HG03060 (cell line): Measurements from ENCODE around the gene PPP2R2C.

Experiments
- ATAC-seq: cut with Tn5 transposase; IDR thresholded peaks from one replicate; pipeline ENCODE4 v1.9.1; 2021; ENCODE audit warnings: low read depth, moderate number of reproducible peaks; ENCODE audit not compliant: unreplicated experiment

The PPP2R2C gene

GRCh38 chr4:6368601-6369000 lies 103.8 kb downstream of the PPP2R2C start:
- ATAC-seq = no peak

GRCh38 chr4:6368096-6368495 lies 104.3 kb downstream of the PPP2R2C start:
- no peak for ATAC-seq

GRCh38 chr4:6367371-6367851 lies 105.0 kb downstream of the PPP2R2C start:
- ATAC-seq = no peak

DNA sequence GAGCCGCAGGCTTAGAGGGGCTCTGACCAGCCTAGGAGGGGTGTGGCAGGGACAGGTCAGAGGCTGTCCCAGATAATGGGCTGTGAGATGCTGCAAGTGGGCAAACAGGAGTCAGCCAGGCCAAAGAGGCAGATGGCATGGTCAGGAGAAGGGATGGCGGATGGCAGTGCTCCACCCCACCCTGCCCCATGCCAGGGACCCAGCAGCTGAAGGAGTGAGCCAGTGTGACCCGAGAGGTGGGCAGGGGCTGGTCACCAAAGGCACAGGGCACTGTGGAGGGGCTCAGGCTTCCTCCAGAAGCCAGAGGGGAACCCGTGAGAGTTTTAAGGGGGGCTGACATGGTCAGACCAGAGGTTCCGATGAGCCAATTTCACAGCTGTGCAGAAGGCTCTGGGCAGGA lies 105.8 kb downstream of the PPP2R2C start:
- ATAC-seq = no peak

DNA sequence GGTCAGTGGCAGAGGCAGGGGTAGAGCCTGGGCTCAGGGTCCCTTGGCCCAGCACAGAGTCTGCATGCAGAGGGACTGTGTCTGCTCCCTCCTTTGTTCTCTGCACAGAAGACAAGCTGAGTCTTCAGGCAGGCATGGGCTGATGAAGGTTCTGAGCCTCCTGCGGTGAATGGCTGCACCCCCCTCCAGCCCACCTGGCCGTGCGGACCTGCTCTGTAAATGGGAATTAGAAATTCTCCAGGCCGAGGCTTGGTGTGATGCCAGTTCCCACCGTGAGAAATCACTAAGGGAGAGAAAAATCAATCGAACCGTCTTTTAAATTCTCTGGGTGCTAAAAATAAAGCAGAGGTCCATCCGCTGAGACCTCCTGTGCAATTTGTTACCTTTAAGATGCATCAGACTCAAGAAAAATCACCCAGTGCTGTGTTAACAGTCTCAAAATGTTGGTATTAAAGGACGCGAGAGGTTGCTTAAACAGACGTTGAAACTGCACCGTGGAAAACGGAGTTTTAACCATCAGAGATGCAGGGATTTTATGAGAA lies 106.8 kb downstream of the PPP2R2C start:
- no peak for ATAC-seq

DNA sequence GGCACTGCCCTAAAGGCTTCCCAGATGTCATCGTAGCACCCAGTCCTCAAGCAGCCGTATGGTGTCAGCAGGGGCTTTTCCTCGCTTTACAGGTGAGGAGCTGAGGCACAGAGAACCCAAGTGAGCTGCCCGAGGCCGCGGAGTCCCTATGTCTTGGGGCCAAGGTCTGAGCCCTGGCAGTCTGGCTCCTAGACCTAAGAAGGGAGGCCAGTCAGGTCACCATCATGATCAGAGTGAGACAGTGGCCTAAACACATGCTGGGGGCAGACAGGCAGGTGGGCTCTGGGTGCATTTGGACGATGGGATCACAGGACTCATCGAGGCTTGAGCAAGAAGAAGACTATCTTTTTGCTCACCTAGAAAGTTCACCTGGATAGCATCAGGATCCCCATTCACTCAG lies 107.8 kb downstream of the PPP2R2C start:
- ATAC-seq = no peak

DNA sequence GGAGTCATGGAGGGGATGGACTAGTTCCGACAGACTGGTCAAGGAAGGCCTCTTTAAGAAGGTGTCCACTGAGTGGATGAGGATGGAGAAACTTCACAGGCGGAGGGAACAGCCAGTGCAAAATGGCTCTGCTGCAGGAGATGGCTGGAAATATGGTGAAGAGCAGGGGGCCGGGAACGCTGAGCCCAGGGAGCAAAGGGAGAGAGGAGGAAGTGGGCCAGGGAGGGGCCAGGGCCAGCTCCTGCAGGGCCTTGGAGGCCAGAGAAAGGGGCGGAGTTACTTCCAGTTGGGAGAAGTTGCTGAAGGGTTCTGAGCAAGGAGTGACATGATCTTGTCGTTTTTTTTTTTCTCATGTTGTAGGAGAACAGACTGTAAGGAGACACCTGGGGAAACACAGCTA lies 108.3 kb downstream of the PPP2R2C start:
- no peak for ATAC-seq

DNA sequence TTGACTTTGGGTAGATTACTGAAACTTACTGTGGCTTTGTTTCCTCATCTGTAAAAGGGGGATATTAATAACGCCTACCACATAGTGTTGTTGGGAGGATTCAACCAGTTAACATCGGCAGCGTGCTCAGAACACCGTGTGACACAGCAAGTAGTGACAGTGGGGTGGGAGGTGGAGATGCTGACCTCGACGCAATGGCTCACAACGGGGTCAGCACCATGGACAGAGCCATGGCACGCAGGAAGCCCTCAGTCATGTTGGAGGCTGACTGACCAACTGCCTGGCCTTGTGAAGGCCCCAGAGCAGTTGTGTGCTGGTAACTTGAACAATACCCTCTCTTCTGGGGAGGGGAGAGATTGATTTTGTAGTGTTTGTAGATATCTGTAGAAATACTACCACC lies 109.5 kb downstream of the PPP2R2C start:
- no peak for ATAC-seq

DNA sequence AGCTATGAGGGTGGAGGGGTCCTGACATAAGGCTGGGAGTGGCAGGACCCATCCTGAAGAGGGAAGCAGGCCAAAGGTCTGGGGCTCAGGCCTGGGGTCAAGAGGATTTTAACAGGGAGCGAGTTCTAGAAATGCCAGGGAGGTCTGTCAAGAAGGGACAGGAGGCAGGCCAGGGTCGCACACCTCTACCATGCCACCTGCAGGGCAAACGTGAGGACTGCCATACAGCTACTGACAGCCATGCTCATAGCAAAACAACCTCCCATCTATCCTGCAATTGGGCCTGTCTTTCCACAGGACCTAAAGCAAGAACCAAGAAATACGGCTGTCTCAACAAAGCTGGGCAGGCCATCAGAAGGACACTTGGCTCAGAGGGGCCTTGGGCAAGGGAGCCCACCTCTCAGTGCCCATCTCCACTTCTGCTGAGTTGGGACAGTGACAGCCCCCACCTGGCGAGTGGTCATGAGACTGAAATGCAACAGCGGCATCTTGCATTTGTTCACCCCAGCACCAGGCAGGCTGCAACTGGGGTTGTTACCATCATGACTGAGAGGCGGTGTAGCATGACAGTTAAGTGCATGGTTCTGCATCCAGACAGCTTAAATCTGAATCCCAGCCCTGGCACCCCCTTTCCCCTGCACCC lies 110.0 kb downstream of the PPP2R2C start:
- ATAC-seq = no peak

DNA sequence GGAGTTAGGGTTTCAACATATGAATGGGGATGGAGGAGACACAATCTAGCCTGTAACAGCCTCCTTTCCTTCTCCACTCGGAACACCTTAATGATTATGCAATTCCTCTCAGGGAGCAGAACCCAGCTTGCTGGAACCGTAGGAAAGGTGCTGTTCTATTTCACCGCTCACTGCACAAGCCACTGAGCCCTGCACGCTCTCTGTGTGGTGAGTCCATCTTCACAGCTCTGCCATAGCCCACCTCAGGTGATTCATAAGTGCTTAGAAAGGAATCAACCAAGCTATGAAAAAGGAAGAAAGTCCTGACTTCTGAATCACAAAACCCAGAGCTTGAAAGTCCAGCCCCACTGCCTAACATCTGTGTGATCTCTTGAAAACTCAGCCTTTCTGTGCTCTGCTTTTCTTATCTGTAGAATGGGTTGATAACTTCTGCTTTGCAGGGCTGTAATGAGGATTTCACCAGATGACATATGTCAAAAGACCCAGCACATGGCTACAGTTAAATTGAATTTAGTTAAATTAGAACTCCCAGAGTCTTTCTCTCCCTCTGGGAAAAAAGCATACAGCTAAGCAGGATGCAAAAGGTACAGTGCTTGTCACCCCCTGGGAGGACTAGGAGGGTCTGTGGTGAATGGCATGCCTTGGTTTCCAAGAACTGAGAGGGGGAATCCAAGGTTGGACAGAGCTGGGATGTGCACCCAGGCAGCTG lies 111.2 kb downstream of the PPP2R2C start:
- no peak for ATAC-seq

GRCh38 chr4:6360385-6360784 lies 112.0 kb downstream of the PPP2R2C start:
- ATAC-seq = no peak

DNA sequence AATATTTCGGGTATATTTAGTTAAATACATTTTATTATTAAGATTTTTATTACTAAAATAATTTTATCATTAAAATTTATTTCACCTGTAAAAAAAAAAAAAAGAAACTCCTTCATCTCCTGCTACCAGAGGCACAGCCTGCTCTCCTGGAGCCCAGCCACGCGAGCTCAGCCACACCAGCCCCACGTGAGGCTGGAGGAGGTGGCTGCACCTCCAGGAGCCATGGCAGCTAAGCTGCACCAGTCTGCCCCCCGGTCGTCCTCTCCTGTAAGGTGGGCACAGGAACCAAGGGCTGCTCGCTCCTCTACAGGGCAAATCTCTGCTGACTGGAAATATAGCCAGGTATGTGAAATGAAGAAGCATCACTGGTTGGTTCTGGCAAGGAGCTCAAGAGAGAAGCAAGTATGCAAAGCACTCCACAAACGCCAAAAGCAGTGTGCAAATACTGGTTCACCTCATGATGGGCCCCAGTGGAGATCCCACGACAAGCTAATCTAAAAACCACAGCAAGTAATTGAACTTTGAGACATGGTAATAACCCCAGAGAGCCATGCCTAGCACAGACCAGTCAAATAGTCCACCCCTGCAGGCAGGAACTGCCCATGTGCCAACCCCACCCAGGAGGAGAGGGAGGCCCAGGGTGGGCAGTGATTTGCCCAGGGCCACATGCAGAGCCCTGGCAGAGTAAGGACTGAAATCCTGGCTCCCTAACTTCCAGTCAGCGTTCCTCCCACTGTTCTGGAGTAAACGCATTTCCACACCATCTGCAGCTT lies 112.7 kb downstream of the PPP2R2C start:
- no peak for ATAC-seq

DNA sequence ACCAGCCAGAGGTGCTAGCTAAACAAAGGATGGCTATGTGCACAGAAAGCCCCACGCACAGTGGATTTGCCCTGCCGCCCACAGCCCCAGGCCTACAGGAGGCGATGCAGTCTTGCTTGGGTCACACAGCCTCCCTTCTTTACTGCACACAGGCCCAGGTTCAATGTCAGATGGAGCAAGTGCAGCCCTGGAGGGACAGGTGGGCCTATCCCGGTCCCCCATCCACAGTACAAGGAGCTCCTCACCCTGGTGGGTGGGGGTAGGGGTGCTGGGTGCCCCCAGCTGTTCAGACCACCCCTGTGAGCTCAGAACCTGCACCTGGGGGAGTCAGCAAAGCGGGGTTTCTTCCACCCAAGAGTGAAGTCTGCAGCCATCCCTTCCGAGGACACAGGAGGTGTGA lies 114.9 kb downstream of the PPP2R2C start:
- ATAC-seq = no peak

GRCh38 chr4:6356076-6356560 lies 116.3 kb downstream of the PPP2R2C start:
- ATAC-seq = no peak

GRCh38 chr4:6355052-6355451 lies 117.4 kb downstream of the PPP2R2C start:
- no peak for ATAC-seq

DNA sequence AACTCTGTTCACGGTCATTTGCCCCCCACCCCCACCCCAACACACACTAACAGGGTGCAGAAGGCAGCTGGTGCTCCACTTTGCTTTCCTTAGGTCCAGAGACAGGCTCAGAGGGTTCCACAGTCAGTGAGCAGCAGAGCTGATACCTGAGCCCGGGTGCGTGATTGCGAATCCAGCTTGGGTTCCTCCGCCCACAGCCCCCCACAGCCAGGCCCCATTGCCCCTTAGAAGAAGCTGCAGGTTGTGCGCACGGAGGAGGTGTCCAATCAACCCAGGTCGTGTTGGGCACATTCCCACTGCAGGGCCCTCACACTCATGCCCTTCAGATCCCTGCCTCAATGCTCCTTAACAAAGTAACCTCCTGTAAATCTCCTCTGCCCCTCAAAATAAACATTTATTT lies 117.8 kb downstream of the PPP2R2C start:
- no peak for ATAC-seq

DNA sequence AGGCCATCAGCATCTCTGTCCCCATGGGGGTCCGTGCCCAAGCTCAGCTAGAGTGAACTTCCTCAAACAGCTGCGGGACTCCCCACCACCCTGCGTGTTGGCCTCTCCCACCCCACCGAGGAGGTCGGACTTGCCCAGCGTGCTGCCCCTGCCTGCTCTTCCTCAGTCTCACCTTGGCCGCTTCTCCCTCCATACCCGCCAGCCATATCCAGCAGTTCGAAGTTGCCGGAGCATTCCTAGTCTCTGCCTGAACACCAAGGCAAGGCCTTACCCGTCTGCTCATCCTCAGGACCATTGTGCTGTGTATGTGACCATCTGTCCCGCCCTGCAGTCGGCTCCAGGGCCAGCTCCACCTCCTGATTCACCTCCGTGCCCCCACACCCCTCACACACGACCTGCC lies 118.3 kb downstream of the PPP2R2C start:
- no peak for ATAC-seq

- ATAC-seq = no peak
These were observed 120.3 kb downstream of the PPP2R2C start for GRCh38 chr4:6352031-6352692.

DNA sequence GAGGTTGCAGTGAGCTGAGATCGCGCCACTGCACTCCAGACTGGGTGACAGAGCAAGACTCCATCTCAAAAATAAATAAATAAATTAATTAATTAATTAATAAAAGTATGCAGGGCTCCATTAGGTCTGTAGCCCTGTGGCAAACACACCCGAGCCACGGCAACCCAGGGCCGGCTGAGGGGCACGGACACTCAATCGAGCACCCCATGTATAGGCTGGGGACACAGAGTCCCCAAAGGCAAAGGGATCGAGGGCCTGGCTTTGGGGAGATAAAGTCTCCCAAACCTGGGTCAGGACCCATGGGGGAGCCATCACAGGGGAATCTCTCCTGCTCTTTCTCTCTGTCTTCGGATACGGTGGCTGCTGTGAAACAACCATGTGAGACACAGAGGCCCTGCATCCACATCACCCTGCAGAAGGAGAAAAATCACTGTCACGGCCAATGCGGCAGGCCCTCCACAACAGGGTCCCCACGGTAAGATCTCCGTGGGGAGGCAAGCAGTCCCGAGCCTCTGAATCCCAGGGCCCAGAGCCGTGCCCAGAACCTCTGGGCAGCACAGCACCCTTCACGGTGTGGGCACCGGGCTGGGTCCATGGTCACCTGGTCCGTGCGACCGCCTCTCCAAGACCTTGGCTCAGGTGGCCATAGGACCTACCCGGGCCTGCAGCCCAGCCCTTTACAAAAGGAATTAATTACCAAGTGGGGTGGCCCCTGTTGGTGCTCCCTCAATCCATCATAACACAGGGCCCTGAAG lies 121.0 kb downstream of the PPP2R2C start:
- no peak for ATAC-seq

- no peak for ATAC-seq
These were observed 121.8 kb downstream of the PPP2R2C start for GRCh38 chr4:6350646-6351045.
